NOMO-1 (cell line): ENCODE data around the gene UGT1A6.

ENCODE experiments used
- DNase-seq, 2 experiments: peaks; one replicate each; lab custom pipeline; 2025; ENCODE audit not compliant: unreplicated experiment in 2 of 2; lab: John Stamatoyannopoulos, UW

UGT1A6 gene

GRCh38 chr2:233799087-233799665 is 106.5 kb downstream of the UGT1A6 start:
- no peak for DNase-seq

DNA sequence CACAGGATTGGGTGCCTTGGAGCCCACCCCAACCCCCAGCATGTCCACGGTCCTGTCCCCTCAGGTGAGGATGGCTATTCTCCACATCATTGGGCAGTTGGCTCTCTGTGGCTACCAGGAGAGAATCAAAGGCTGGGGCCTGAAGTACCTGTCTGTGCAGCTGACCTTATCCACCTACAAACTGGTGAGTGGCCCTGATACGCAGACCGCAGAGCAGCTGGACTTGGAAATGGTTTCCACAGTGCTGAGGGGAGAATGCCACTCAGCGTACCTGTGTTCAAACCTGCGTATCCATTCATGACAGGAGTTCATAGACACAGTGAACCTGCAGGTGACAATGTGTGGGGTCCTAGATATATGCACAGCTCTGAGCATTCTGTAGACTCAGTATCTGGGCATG is 107.0 kb downstream of the UGT1A6 start:
- no peak for DNase-seq

- DNase-seq = no peak
These were observed 107.5 kb downstream of the UGT1A6 start for GRCh38 chr2:233800208-233800607.

DNA sequence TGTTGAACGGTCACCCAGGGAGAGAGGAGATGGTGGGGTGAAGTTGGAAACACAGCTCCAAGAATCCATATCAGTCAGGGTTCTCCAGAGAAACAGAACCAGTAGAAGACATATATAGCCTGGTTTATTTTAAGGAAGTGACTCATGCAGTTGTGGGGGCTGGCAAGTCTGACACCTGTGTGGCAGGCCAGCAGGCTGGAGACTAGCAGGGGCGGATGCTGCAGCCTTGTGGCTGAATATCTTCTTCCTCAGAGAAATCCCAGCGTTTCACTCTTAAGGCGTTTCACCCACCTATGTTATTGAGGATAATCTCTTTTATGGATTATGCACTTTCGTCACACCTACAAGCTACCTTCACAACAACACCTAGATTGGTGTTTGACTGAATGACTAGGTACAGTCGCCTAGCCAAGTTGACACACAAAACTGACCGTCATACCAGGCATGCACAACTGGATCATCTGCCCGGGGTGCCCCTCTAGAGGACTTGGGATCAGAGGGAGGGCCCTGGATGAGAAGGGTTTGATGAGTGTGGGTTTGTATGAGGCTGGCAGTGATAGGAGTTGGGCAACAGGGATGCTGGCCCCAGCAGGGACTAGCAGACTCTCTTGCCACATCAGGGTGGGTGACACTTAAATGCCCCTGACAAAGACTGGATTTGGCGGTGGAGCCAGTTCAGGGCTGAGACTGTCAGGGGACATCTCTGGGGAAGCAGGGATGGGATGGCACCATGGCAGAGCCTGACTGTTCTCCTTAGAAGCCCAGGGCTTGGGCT is 108.9 kb downstream of the UGT1A6 start:
- no peak for DNase-seq

DNA sequence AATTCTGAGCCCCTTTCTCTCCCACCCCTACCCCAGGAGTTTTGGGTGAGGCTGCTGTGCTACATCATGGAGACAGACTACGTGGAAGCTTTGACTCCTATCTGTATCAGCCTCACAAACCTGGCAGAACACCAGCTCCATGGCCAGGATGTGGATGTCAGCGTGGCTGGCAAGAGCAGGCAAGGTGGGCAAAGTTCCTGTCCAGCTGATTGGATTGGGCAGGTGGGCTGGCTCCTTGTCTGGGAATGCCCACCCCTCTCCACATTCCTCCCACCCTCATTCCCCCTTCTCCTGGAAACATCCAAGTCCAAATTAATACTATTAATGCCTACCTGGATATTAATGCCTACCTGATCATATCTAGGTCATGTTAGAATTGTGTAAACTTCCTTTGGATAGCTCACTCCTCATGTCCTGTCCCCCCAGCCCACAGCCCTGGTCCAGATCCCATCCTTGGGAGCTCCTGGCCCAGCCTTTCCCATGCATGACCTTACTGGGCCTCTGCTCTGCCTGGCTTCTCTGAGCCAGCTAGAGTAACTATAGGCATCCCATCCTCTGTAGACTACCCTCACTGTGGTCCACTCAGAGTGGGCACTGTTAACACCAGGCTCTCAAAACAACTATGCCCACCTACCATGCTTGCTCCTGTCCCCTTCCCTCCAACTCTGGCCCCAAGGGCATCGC is 109.6 kb downstream of the UGT1A6 start:
- no peak for DNase-seq

DNA sequence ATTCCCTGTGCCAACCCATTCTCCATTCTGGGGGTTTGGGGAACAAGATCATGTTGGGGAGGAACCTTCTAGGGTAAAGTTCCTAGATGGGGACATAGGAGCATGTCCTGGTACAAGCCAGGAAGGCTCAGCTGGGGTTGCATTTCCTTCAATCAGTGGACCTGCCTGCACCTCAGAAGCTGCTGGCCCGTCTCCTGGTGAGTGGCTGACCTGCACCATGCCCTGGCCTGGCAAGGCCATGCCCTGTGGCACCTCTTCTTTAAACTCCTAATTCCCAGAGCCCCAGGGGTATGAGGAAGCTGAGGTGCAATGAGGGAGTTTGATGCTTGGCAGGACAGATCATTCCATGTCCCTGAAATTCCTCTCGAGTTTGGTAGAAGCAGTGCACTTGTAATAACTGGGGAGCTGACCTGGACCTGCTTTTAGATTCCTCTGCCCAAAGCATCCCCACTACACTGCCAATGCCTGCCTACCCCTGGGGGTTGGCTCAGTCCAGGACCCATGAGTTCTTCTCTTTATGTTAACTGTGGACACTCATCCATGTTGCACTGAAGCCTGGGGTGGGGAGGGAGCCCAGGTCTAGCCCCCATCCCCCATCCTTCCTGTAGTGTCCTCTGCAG is 110.7 kb downstream of the UGT1A6 start:
- DNase-seq = no peak

- DNase-seq = no peak
These were observed 111.3 kb downstream of the UGT1A6 start for GRCh38 chr2:233803994-233804393.

DNA sequence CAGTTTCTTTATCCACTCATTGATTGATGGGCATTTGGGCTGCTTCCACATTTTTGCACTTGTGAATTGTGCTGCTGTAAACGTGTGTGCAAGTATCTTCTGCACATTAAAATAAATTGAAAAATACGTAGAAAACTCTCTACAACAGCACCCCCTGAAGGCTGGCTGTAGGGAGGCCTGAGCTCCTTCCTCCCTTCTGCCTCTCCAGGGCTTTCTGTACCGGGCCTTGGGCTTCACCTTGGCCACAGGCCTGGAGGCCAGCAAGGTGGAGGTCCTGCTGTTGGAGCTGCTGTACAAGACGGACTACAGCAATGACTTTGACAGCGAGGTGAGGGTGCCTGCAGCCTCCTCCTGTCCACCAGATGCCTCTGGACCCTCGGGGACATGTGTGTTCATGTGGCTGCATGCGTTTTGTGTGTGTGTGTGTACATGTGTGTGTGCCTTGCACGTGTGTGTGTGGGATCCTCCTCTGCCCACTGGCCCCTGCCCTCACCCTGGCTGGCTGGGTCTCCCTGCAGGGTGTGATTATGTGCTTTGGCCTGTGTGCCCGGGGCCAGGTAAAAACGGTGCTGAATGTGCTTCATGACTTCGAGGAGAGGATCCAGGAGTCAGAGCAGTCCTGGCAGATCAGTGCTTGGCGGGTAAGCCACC is 114.7 kb downstream of the UGT1A6 start:
- no peak for DNase-seq

DNA sequence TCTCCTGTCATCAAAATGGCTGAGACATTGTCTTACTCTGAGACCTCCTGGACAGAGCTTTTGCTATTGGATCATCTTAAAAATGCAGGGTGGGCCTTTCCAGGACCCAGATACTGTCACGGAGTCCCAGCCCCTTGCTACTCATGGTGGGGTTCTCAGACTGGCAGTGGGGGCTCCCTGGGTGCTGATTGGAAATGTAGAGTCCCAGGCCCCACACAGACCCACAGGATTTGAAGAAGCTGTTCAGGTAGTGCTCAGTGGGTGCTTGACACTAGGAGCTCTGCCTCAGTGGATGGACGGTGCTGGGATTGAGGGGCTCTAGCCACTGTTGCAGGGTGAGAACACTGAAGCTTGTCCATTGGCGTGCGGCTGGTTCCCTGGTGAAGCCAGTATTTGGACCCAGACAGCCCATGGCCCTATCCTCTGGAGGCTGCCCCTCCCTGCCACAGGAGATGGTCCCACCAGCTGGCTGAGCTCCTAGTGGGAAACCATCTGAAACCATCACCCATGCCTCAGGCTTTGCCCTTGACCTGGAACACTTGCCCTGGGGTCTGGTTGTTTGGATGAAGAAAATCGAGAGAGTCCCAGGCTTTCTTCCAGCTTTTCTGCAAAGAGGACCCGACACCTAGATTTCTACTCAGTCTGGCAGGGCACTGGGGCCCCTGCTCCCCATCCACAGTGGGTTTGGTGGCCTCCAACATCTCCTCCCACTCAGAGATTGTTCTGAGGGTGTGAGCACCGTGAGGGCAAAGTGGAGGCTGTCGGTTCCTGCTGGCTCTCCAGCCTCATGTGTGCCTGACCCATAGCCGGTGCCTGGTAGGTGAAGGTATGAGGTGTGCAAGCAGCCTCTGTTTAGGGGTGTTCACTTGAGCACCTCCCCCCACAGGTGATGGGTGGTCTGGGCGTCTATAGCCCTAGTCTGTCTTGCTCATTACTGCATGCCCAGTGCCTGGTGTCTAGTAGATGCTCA is 115.6 kb downstream of the UGT1A6 start:
- DNase-seq = no peak

GRCh38 chr2:233810385-233810784 is 117.7 kb downstream of the UGT1A6 start:
- no peak for DNase-seq

DNA sequence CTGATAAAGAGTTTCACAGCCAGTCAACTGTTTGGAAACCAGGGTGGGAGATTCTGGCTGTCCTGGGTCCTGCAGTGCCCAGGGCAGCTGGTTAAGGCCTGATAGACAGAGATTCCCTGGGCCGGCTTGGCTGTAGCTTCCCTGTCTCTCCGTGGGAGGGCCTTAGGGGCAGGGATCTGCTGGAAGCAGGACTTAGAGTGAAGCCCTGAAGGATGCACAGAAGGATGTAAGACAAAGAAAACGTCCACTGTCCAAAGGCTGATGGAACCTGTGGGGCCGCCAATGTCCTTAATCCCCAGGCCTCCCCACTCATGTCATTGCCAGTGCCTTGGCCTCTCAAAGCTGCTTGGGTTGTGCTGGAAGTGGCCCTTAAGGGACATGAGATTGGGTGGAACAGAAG is 118.4 kb downstream of the UGT1A6 start:
- no peak for DNase-seq

GRCh38 chr2:233811732-233812131 is 119.0 kb downstream of the UGT1A6 start:
- DNase-seq = no peak

- no peak for DNase-seq
These were observed 120.8 kb downstream of the UGT1A6 start for GRCh38 chr2:233813236-233814055.

DNA sequence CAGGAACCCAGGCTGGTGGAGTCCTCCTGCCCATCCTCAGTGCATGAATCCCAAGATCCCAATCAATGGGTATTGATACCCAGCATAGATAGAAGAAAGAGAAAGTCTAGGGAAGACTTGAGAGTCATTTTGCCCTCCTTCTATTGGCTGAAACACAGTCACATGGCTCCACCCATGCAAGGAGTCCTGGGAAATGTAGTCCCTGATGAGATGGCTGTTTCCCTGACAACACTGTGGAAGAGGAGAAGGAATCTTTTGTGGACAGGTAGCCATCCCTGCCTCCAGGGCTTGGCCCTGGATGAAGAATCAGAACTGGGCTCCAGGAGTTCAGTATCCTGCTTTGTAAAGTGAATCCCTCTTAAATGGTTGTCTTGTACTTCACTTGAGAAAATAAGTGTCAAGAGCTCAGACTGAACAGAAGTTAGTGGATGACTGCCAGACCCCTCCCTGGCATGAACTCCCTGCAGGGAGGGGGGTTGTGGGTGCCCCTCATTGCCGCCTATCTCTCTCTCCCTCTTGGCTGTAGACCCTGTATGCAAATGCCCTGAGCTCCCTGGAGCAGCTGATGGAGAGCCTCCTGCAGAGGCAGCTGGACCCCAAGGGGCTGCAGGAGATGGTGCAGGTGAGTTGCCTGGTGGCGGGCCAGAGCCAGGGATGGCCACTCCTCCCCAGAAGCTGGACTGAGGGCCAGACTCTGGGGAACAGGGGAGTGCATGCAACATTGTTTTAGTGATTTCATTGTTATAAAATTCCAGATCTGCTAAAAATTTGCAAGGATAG is 121.6 kb downstream of the UGT1A6 start:
- no peak for DNase-seq

- DNase-seq = no peak
These were observed 123.2 kb downstream of the UGT1A6 start for GRCh38 chr2:233815861-233816260.

DNA sequence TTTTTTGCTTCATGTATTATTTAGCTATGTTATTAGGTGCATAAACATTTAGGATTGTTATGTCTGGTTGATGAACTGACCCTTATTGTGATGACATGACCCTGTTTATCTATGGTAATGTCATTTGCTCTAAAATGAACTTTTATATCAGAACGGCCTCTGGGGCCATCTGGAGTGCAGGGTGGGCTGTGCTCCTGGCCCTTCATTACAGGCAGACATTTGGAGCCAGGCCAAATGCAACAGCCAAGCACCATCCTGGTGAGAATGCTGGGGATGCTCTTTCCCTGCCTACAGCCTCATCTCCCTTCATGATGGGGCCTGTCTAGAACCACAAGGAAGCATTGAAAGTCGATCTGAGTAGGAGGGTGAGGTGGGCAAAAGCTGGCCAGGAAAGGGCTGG is 123.6 kb downstream of the UGT1A6 start:
- DNase-seq = no peak

- no peak for DNase-seq
These were observed 124.1 kb downstream of the UGT1A6 start for GRCh38 chr2:233816771-233817170.

DNA sequence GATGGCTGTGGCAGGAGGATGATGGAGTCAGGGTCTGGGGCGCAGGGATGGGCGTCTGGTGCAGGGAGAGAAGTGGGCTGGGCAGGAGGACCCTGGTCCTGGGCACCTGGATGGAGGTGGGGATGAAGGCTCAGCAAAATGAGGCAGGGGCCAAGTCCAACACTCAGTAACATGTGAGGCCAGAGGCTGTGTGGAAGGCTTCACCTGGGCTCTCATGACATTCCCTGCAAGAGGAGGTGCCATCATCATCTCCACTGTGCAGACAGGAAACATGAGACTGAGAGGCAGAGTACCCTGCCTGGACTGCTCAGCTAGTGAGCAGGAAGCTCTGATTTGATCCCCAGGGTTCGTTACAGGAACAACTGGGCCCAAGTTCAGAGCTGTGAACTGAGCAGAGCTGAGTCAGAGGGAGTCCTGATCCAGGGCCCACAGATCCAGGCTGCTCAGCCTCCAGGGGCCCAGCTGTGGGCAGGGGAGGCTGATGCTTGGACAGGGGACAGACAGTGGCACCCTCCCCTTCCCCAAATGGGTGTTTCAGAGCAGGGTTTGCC is 124.7 kb downstream of the UGT1A6 start:
- DNase-seq = no peak
